CD14-positive monocyte (primary cell): ENCODE measurements around the gene PRRC2A. TPM values are rescaled to one million over a fixed set of nuclear protein-coding genes. Genes with fewer than 3 reads are reported as not detected.

ENCODE experiments used
- DNase-seq, 3 donors: peaks; one replicate each; pipeline ENCODE4 v3.0.0-alpha.2; 2011 to 2022
- H2AFZ ChIP-seq: 2 replicates; pipeline ENCODE4 v1.6.0; 2012; ENCODE audit warnings: mild to moderate bottlenecking, low read depth, low read length, inconsistent platforms; ENCODE audit not compliant: insufficient read depth, poor library complexity, severe bottlenecking
- H3K27ac ChIP-seq, 2 donors: 1 replicate in 1 of 2; 2 replicates in 1 of 2; pipeline ENCODE4 v1.5.1; 2012 to 2013; ENCODE audit warnings: low read length in 2 of 2, control low read depth in 1 of 2, inconsistent platforms in 1 of 2, low read depth in 1 of 2, mild to moderate bottlenecking in 1 of 2
- H3K27me3 ChIP-seq, 2 donors: one replicate each; pipeline versions ENCODE4 v1.6.0 to v1.6.1; 2011 to 2013; ENCODE audit warnings: low read length in 2 of 2; ENCODE audit not compliant: control insufficient read depth in 2 of 2, insufficient read depth in 2 of 2
- H3K36me3 ChIP-seq, 2 donors: replicated peaks in 1 of 2; 1 replicate in 1 of 2; 2 replicates in 1 of 2; pipeline versions ENCODE4 v1.5.1 to v1.6.1; 2012 to 2013; ENCODE audit warnings: low read length in 2 of 2, control low read depth in 1 of 2, inconsistent platforms in 1 of 2, mild to moderate bottlenecking in 1 of 2; ENCODE audit not compliant: insufficient read depth in 2 of 2, control insufficient read depth in 1 of 2
- H3K4me1 ChIP-seq, 2 donors: 1 replicate in 1 of 2; 2 replicates in 1 of 2; pipeline versions ENCODE4 v1.5.1 to v1.6.1; 2012 to 2013; ENCODE audit warnings: low read length in 2 of 2, control low read depth in 1 of 2, inconsistent platforms in 1 of 2, mild to moderate bottlenecking in 1 of 2, moderate library complexity in 1 of 2; ENCODE audit not compliant: insufficient read depth in 2 of 2, control insufficient read depth in 1 of 2
- H3K4me2 ChIP-seq: replicated peaks from 2 replicates; pipeline ENCODE3; 2012; ENCODE audit warnings: low read length, moderate library complexity, mild to moderate bottlenecking; ENCODE audit not compliant: poor library complexity, severe bottlenecking; ENCODE audit errors: extremely low read depth
- H3K4me3 ChIP-seq, 3 experiments: fragments of 200-600 bp in 1 of 3; sonication (generic) in 1 of 3; replicated peaks in 1 of 3; 1 replicate in 2 of 3; 2 replicates in 1 of 3; pipeline ENCODE4 v1.5.1; 2011 to 2013; ENCODE audit warnings: low read length in 3 of 3, mild to moderate bottlenecking in 3 of 3, control low read depth in 2 of 3, low read depth in 2 of 3, inconsistent platforms in 1 of 3, moderate library complexity in 1 of 3
- H3K79me2 ChIP-seq: 2 replicates; pipeline ENCODE4 v1.6.0; 2012; ENCODE audit warnings: mild to moderate bottlenecking, control low read depth, inconsistent platforms, low read length, moderate library complexity; ENCODE audit not compliant: insufficient read depth
- H3K9ac ChIP-seq: 2 replicates; pipeline ENCODE4 v1.6.0; 2017; ENCODE audit warnings: low read length, mild to moderate bottlenecking; ENCODE audit not compliant: insufficient read depth, poor library complexity, severe bottlenecking
- H3K9me3 ChIP-seq, 2 donors: replicated peaks in 1 of 2; 1 replicate in 1 of 2; 2 replicates in 1 of 2; pipeline versions ENCODE4 v1.5.1 to v1.6.1; 2012 to 2013; ENCODE audit warnings: low read length in 2 of 2, control low read depth in 1 of 2; ENCODE audit not compliant: control insufficient read depth in 1 of 2, insufficient read depth in 1 of 2
- H4K20me1 ChIP-seq: 2 replicates; pipeline ENCODE4 v1.6.0; 2012; ENCODE audit warnings: mild to moderate bottlenecking, low read length, control low read depth, moderate library complexity; ENCODE audit not compliant: insufficient read depth
- H3K27ac Mint-ChIP-seq, 7 donors: one replicate each; pipeline ENCODE4 v1.8.0; 2020; ENCODE audit warnings: mild to moderate bottlenecking in 7 of 7, mixed read lengths in 7 of 7, moderate library complexity in 6 of 7, inconsistent platforms in 2 of 7
- H3K27me3 Mint-ChIP-seq, 3 donors: one replicate each; pipeline ENCODE4 v1.8.0; 2021 to 2022; ENCODE audit warnings: low read depth in 3 of 3, mild to moderate bottlenecking in 3 of 3, mixed read lengths in 3 of 3, moderate library complexity in 3 of 3, inconsistent platforms in 1 of 3
- H3K36me3 Mint-ChIP-seq, 2 donors: one replicate each; pipeline ENCODE4 v1.8.0; 2020; ENCODE audit warnings: mixed read lengths in 2 of 2, inconsistent platforms in 1 of 2, mild to moderate bottlenecking in 1 of 2
- H3K4me1 Mint-ChIP-seq: one replicate; pipeline ENCODE4 v1.8.0; 2020; ENCODE audit warnings: mild to moderate bottlenecking, mixed read lengths
- H3K4me3 Mint-ChIP-seq, 2 donors: one replicate each; pipeline ENCODE4 v1.8.0; 2020; ENCODE audit warnings: mild to moderate bottlenecking in 2 of 2, mixed read lengths in 2 of 2, moderate library complexity in 1 of 2
- H3K9me3 Mint-ChIP-seq, 7 donors: one replicate each; pipeline ENCODE4 v1.8.0; 2020 to 2022; ENCODE audit warnings: mixed read lengths in 7 of 7, mild to moderate bottlenecking in 6 of 7, moderate library complexity in 6 of 7, inconsistent platforms in 2 of 7
- CTCF ChIP-seq: fragments of 200-600 bp; IDR thresholded peaks from one replicate; pipeline ENCODE4 v1.8.0; 2022; ENCODE audit warnings: antibody characterized with exemption, mild to moderate bottlenecking
- WGBS: methylation state at CpG from one replicate; pipeline ENCODE4 v1.1.5; 2013; ENCODE audit warnings: missing lambda C conversion rate; ENCODE audit not compliant: insufficient coverage; 5-methylcytosine and 5-hydroxymethylcytosine counted together
- intact Hi-C, 2 donors: fragments of 100-400 bp; cut with micrococcal nuclease; formaldehyde crosslinking; loops; one replicate each; pipeline versions ENCODE4 v1.15.0 to v1.15.1; 2023
- polyA plus RNA-seq, 3 donors: library from polyadenylated mRNA; depleted of rRNA in 1 of 3; unstranded in 2 of 3; stranded (reverse) in 1 of 3; fragments of 300-500 nt in 2 of 3; fragments of >200 nt in 1 of 3; fragmentation: Illumina TruSeq in 2 of 3; gene quantifications; 1 replicate in 2 of 3; 2 replicates in 1 of 3; pipeline ENCODE4 v1.2.3, GENCODE V29; 2012 to 2021

The PRRC2A gene
- polyA plus RNA-seq, 3 donors, result 1.2 to 76.7 (median 2.3) TPM

- Histone ChIP-seq H2AFZ (peak within 1 kb of the TSS; percentile 72), H3K9ac (peak within 1 kb of the TSS; percentile 74)
Observed at GRCh38 chr6:31614684-31615578, 5.6 kb upstream of the PRRC2A start, which contains the start of gene AIF1. Gene AIF1 (plus strand): TSS chr6:31615234. CDS start chr6:31615330, 96 bp downstream.

More at GRCh38 chr6:31614684-31615578, 5.6 kb upstream of the PRRC2A start, which contains the start of gene AIF1:
- Histone ChIP-seq H3K4me2 (peak within 1 kb of the TSS; percentile 99), H3K4me1 (peaks cover 47 to 66% of the 10 kb centered on the region in 2 donors), H3K27me3 (no peaks in the 10 kb centered on the region), H3K79me2 (peaks cover 45% of the 10 kb centered on the region), H3K36me3 (peaks cover 4 to 11% of the 10 kb centered on the region in 2 donors), H4K20me1 (peaks cover 10% of the 10 kb centered on the region), H3K9me3 (no peaks in the 10 kb centered on the region), H3K4me3 (peak within 1 kb of the TSS; percentile 75 to 99 (median 93)), H3K27ac (peak within 1 kb of the TSS; percentile 78 to 86)
- intact Hi-C loops, result no loop called here
- Mint-ChIP-seq H3K4me3 (peak within 1 kb of the TSS; percentile 91 to 96), H3K27ac (peak within 1 kb of the TSS; percentile 87 to 96 (median 94)), H3K36me3 (peaks cover 12 to 25% of the 10 kb centered on the region in 2 donors), H3K4me1 (peaks cover 62% of the 10 kb centered on the region), H3K27me3 (peaks cover 0 to 1% (median 0%) of the 10 kb centered on the region in 3 donors), H3K9me3 (peaks cover 0 to 1% (median 0%) of the 10 kb centered on the region in 7 donors)
- 0% methylated on average over 1 of the region's 6 CpGs for WGBS
- DNase-seq, result peak; percentile 63 to 87 (median 81)
- TF ChIP-seq CTCF, result no peak
